Endothelial cell (in vitro differentiated cells): ENCODE measurements around the gene CDX1. TPM values are rescaled to one million over a fixed set of nuclear protein-coding genes. Genes with fewer than 3 reads are reported as not detected.

Experiments used
- DNase-seq: peaks from one replicate; pipeline ENCODE4 v3.0.0; 2021; ENCODE audit warnings: low spot score
- H3K27ac Mint-ChIP-seq: one replicate; pipeline ENCODE4 v1.8.0; 2021; ENCODE audit warnings: mixed read lengths, inconsistent platforms; ENCODE audit not compliant: unreplicated experiment
- H3K27me3 Mint-ChIP-seq: one replicate; pipeline ENCODE4 v1.8.0; 2021; ENCODE audit warnings: mild to moderate bottlenecking, moderate library complexity, mixed read lengths, inconsistent platforms; ENCODE audit not compliant: unreplicated experiment
- H3K36me3 Mint-ChIP-seq: one replicate; pipeline ENCODE4 v1.8.0; 2021; ENCODE audit warnings: mild to moderate bottlenecking, low read depth, mixed read lengths, inconsistent platforms; ENCODE audit not compliant: unreplicated experiment
- H3K4me1 Mint-ChIP-seq: one replicate; pipeline ENCODE4 v1.8.0; 2021; ENCODE audit warnings: mild to moderate bottlenecking, mixed read lengths, inconsistent platforms; ENCODE audit not compliant: unreplicated experiment
- H3K4me3 Mint-ChIP-seq: one replicate; pipeline ENCODE4 v1.8.0; 2021; ENCODE audit warnings: mild to moderate bottlenecking, mixed read lengths, inconsistent platforms; ENCODE audit not compliant: unreplicated experiment
- H3K9me3 Mint-ChIP-seq: one replicate; pipeline ENCODE4 v1.8.0; 2021; ENCODE audit warnings: mixed read lengths, inconsistent platforms; ENCODE audit not compliant: unreplicated experiment
- CTCF ChIP-seq: fragments of 200-600 bp; sonication (generic); IDR thresholded peaks from one replicate; pipeline ENCODE4 v1.5.0; 2021; ENCODE audit warnings: antibody characterized with exemption; ENCODE audit not compliant: unreplicated experiment
- total RNA-seq: library from RNA; stranded (reverse); fragmentation: NEBNext Ultra II Directional; extraction: Animal tissue kit (Norgen Biotek cat#: 25700); gene quantifications from one replicate; pipeline ENCODE4 v1.2.1, GENCODE V29; 2021; ENCODE audit not compliant: unreplicated experiment

CDX1 gene
- total RNA-seq, 1 donor from 2014 or later, result 0.59 TPM

GRCh38 chr5:150219142-150219541 is 52.6 kb downstream of the CDX1 start:
- H3K4me3 Mint-ChIP-seq, result no peak overlapping the region
- no peak for DNase-seq
- no peaks in the 10 kb centered on the region for H3K36me3 Mint-ChIP-seq
- H3K9me3 Mint-ChIP-seq, result no peaks in the 10 kb centered on the region
- no peak overlapping the region for H3K27ac Mint-ChIP-seq
- H3K27me3 Mint-ChIP-seq, result peaks cover 6% of the 10 kb centered on the region
- no peak for TF ChIP-seq CTCF
- peaks cover 5% of the 10 kb centered on the region for H3K4me1 Mint-ChIP-seq

GRCh38 chr5:150219861-150220260 is 53.3 kb downstream of the CDX1 start:
- peaks cover 5% of the 10 kb centered on the region for H3K4me1 Mint-ChIP-seq
- no peak for DNase-seq
- H3K9me3 Mint-ChIP-seq, result no peaks in the 10 kb centered on the region
- H3K36me3 Mint-ChIP-seq, result no peaks in the 10 kb centered on the region
- no peak overlapping the region for H3K4me3 Mint-ChIP-seq
- no peak for TF ChIP-seq CTCF
- H3K27me3 Mint-ChIP-seq, result peaks cover 6% of the 10 kb centered on the region
- no peak overlapping the region for H3K27ac Mint-ChIP-seq

GRCh38 chr5:150221471-150221870 is 54.9 kb downstream of the CDX1 start:
- Mint-ChIP-seq H3K4me1 (no peaks in the 10 kb centered on the region), H3K9me3 (no peaks in the 10 kb centered on the region), H3K27ac (no peak overlapping the region), H3K27me3 (peaks cover 5% of the 10 kb centered on the region), H3K4me3 (no peak overlapping the region), H3K36me3 (no peaks in the 10 kb centered on the region)
- no peak for TF ChIP-seq CTCF
- no peak for DNase-seq

GRCh38 chr5:150222906-150223305 is 56.3 kb downstream of the CDX1 start:
- Mint-ChIP-seq H3K27ac (no peak overlapping the region), H3K4me3 (no peak overlapping the region), H3K36me3 (no peaks in the 10 kb centered on the region), H3K4me1 (no peaks in the 10 kb centered on the region), H3K27me3 (no peaks in the 10 kb centered on the region), H3K9me3 (no peaks in the 10 kb centered on the region)
- no peak for TF ChIP-seq CTCF
- DNase-seq, result no peak

GRCh38 chr5:150223474-150223873 is 56.9 kb downstream of the CDX1 start:
- no peaks in the 10 kb centered on the region for H3K36me3 Mint-ChIP-seq
- H3K4me1 Mint-ChIP-seq, result no peaks in the 10 kb centered on the region
- H3K27ac Mint-ChIP-seq, result no peak overlapping the region
- H3K9me3 Mint-ChIP-seq, result no peaks in the 10 kb centered on the region
- no peak overlapping the region for H3K4me3 Mint-ChIP-seq
- H3K27me3 Mint-ChIP-seq, result no peaks in the 10 kb centered on the region
- no peak for TF ChIP-seq CTCF
- DNase-seq, result no peak
